BE2C (cell line): ENCODE data around the gene ARFGEF2.
"Not testable (repeated sequence)": the region's sequence is repeated elsewhere in the genome, so short reads cannot be mapped to it uniquely, and the experiment has no call there.

Experiments
- DNase-seq: peaks from one replicate; pipeline ENCODE4 v3.0.0-alpha.2; 2020
- H3K27me3 ChIP-seq: fragments of 250-450 bp; sonication (Bioruptor Pico); 2 replicates; pipeline ENCODE4 v1.5.1; 2020; ENCODE audit warnings: mild to moderate bottlenecking
- H3K36me3 ChIP-seq: fragments of 250-450 bp; sonication (Bioruptor Pico); 2 replicates; pipeline ENCODE4 v1.5.1; 2020; ENCODE audit warnings: mild to moderate bottlenecking
- H3K4me1 ChIP-seq: fragments of 250-450 bp; sonication (Bioruptor Pico); 2 replicates; pipeline ENCODE4 v1.5.1; 2020
- H3K4me3 ChIP-seq: 2 replicates; pipeline ENCODE4 v1.5.1; 2011; ENCODE audit warnings: low read depth, low read length
- H3K9me3 ChIP-seq: fragments of 250-450 bp; sonication (Bioruptor Pico); 2 replicates; pipeline ENCODE4 v1.5.1; 2020
- CTCF ChIP-seq: IDR thresholded peaks from 2 replicates; pipeline ENCODE4 v1.5.1; 2012; ENCODE audit warnings: mild to moderate bottlenecking, low read depth, low read length

Gene ARFGEF2

DNA sequence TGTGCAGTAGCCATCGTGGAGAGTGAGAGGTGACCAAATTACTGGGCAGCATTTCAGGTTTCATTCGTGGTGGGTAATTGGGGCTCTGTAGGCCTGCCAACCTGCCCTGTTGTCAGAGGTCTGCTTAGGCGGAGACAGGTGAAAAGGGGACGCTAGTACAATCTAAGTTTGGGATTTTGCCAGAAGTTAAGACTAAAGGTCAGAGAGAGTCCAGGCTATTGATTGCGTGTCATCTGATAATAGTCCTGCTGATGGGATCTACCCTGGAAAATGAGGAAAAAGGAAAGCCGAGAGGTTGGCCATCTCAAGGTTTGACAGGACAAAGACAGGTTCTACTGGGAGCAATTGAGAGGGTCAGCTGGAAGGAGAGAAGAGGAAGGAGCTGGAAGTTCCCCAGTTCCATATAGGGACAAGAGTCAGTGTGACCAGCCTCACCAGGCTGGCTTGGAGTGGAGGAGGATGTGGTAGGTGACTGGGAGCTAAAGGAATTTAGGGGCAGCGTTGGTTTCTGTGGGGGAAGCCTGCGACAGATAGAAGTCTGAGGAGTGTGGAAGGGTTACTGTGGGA lies 10.9 kb downstream of the ARFGEF2 start:
- no peak for DNase-seq
- TF ChIP-seq CTCF: no peak
- Histone ChIP-seq H3K4me3 (no peak overlapping the region), H3K4me1 (no peaks in the 10 kb centered on the region), H3K9me3 (no peaks in the 10 kb centered on the region), H3K36me3 (no peaks in the 10 kb centered on the region; the same call in 1 of the 2 replicates), H3K27me3 (no peaks in the 10 kb centered on the region)

DNA sequence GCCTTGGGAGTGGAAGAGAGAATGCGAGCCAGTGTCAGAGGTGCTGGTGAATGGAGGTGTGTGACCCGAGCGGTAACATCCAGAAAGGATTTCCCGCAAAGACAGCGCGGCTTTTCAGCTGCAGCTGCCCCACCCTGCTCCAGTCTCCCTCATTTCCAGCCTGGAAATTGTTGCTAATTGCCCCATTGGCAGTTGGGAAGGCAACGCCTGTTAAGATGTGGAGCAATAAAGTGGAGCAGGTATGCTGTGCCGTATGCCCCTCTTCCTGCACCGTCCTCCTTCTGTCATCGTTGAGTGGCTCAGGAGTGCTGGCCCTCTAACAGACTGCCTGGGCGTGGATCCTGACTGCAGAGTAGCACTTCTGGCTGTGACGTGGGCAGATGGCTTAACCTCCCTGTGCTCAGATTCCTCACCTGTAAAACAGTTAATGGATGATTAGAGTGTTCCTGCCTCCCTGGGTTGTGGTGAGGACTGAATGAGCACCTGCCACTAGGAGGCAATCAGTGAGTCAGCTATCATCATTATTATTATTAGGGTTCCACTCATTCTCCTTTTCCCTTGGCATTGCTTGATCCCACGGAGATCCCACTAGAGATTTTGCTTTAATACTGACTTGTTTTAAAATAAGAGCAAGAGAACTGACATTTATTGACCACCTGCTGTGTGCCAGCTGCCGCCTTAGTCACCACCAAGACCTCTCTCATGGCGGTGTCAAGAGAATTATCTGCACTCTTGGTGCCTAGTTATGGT lies 11.7 kb downstream of the ARFGEF2 start:
- Histone ChIP-seq H3K36me3 (no peaks in the 10 kb centered on the region; the same call in 1 of the 2 replicates), H3K27me3 (no peaks in the 10 kb centered on the region), H3K4me1 (no peaks in the 10 kb centered on the region), H3K4me3 (no peak overlapping the region), H3K9me3 (no peaks in the 10 kb centered on the region)
- no peak for DNase-seq
- no peak for TF ChIP-seq CTCF

DNA sequence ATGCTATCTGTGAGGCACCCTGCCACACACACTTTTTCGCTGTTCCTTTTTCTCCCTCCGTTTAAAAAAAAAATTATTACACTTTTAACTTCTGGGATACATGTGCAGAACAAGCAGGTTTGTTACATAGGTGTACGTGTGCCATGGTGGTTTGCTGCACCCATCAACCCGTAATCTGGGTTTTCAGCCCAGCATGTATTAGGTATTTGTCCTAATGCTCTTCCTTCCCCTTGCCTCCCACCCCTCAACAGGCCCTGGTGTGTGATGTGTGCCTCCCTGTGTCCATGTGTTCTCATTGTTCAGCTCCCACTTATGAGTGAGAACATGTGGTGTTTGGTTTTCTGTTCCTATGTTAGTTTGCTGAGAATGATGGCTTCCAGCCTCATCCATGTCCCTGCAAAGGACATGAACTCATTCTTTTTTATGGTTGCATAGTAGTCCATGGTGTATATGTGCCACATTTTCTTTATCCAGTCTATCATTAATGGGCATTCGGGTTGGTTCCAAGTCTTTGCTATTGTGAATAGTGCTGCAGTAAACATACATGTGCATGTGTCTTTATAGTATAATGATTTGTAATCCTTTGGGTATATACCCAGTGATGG lies 12.9 kb downstream of the ARFGEF2 start:
- not testable (repeated sequence) for H3K36me3 ChIP-seq, DNase-seq, H3K4me1 ChIP-seq

DNA sequence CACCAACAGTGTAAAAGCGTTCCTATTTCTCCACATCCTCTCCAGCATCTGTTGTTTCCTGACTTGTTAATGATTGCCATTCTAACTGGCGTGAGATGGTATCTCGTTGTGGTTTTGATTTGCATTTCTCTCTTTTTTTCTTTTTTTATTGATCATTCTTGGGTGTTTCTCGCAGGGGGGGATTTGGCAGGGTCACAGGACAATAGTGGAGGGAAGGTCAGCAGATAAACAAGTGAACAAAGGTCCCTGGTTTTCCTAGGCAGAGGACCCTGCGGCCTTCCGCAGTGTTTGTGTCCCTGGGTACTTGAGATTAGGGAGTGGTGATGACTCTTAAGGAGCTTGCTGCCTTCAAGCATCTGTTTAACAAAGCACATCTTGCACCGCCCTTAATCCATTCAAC lies 13.5 kb downstream of the ARFGEF2 start:
- not testable (repeated sequence) for H3K27me3 ChIP-seq, H3K9me3 ChIP-seq, H3K36me3 ChIP-seq, DNase-seq, H3K4me3 ChIP-seq, H3K4me1 ChIP-seq

More for the DNA sequence above, 12.9 kb downstream of the ARFGEF2 start:
- not testable (repeated sequence) for H3K9me3 ChIP-seq, H3K4me3 ChIP-seq, H3K27me3 ChIP-seq

- not testable (repeated sequence) for H3K27me3 ChIP-seq, H3K4me1 ChIP-seq
These were observed 14.7 kb downstream of the ARFGEF2 start for GRCh38 chr20:48936178-48936577.

DNA sequence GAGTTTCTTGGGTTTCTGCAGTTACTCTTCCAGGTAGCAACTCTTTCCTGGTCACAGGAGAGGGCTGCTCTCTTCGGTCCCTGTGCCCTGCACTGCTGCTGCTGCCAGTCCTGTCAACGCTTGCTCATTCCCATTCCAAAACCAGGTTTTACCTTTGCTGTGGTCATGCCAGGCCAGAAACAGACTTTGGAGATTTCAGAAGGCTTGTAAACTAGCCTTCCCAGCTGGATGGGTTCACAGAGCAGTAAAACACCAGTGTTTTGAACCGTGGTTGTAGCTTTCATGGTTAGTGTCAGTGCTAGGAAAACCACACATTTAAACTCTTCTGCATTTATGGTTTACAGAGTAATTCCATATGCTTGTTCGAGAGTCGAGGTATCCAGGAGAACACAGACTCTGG lies 16.2 kb downstream of the ARFGEF2 start:
- no peaks in the 10 kb centered on the region for H3K4me1 ChIP-seq
- no peaks in the 10 kb centered on the region for H3K9me3 ChIP-seq
- no peak overlapping the region for H3K4me3 ChIP-seq
- no peak for DNase-seq
- no peak for TF ChIP-seq CTCF
- peaks cover 2% of the 10 kb centered on the region for H3K36me3 ChIP-seq
- H3K27me3 ChIP-seq: no peaks in the 10 kb centered on the region

More at GRCh38 chr20:48936178-48936577, 14.7 kb downstream of the ARFGEF2 start:
- not testable (repeated sequence) for H3K4me3 ChIP-seq, H3K9me3 ChIP-seq, H3K36me3 ChIP-seq, DNase-seq

DNA sequence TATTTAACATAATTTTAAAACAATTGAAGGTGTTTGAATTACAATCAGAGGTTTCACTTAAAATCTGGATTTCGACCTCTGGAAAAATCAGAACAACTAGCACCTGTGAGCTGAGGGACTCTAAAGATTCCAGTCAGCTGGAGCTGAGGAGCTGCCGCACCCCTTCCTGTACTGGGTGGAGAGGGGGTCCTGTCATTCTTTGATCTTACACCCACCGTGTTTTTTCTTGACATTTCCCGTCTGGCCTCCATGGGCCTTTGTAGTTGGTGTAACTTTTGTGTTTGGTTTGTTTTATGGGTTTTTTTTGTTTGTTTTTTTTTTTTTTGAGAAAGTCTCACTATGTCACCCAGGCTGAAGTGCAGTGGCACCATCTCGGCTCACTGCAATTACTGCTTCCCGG lies 17.2 kb downstream of the ARFGEF2 start:
- peaks cover 6% of the 10 kb centered on the region for H3K36me3 ChIP-seq
- no peak overlapping the region for H3K4me3 ChIP-seq
- no peaks in the 10 kb centered on the region for H3K27me3 ChIP-seq
- DNase-seq: no peak
- H3K9me3 ChIP-seq: no peaks in the 10 kb centered on the region
- no peaks in the 10 kb centered on the region for H3K4me1 ChIP-seq
- no peak for TF ChIP-seq CTCF
